GM23338 (cell line): ENCODE results near the gene CRYBG3.

Source experiments
- EZH2 ChIP-seq: fragments of 200-600 bp; sonication (generic); IDR thresholded peaks from one replicate; pipeline ENCODE4 v1.8.0; 2017; ENCODE audit warnings: antibody characterized with exemption, mild to moderate bottlenecking, low read depth; ENCODE audit not compliant: unreplicated experiment
- POLR2AphosphoS5 ChIP-seq: IDR thresholded peaks from 2 replicates; pipeline ENCODE4 v1.6.1; 2016; ENCODE audit warnings: antibody characterized with exemption, low read depth
- TF ChIP-seq, protein P1 (sequence below), 2 experiments: fragments of 200-600 bp in 1 of 2; sonication (generic) in 1 of 2; conservative IDR thresholded peaks; 2 replicates each; pipeline versions ENCODE4 v1.5.1 to v1.6.1; 2016 to 2017; ENCODE audit warnings: antibody characterized with exemption in 2 of 2, low read depth in 2 of 2, mild to moderate bottlenecking in 2 of 2, moderate library complexity in 1 of 2
- TF ChIP-seq, protein P2 (sequence below): IDR thresholded peaks from one replicate; pipeline ENCODE4 v1.6.1; 2018; ENCODE audit warnings: antibody characterized with exemption; ENCODE audit not compliant: unreplicated experiment

DNA sequence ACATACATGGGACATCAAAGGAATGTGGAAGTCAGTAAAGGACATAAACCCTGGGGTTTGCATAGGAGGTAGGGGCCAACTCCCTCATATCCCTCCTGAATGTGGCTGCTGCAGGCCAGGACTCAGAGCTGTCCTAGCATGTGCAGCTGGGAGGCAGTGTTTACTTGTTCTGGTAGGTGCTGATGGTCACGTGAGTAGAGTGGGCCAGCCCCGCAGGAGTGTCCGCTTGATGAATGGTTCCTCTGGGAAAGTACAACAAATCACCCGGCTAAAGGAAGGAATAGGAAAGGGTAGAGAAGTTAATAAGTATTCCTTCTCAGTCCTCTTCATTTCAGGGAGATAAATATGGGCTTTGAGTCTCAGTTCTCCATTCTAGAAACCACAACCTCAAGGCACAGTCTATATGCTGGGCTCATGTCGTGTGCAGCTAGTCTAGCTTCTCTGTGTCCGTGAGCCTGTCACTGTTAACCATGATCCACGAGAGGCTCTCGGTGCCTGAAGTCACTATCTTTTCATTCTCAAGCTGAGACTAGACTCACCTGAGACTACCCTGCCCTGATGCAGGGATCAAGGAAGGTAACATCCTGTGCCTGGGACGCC is 132.5 kb downstream of the CRYBG3 start:
- TF ChIP-seq, protein P1, sequence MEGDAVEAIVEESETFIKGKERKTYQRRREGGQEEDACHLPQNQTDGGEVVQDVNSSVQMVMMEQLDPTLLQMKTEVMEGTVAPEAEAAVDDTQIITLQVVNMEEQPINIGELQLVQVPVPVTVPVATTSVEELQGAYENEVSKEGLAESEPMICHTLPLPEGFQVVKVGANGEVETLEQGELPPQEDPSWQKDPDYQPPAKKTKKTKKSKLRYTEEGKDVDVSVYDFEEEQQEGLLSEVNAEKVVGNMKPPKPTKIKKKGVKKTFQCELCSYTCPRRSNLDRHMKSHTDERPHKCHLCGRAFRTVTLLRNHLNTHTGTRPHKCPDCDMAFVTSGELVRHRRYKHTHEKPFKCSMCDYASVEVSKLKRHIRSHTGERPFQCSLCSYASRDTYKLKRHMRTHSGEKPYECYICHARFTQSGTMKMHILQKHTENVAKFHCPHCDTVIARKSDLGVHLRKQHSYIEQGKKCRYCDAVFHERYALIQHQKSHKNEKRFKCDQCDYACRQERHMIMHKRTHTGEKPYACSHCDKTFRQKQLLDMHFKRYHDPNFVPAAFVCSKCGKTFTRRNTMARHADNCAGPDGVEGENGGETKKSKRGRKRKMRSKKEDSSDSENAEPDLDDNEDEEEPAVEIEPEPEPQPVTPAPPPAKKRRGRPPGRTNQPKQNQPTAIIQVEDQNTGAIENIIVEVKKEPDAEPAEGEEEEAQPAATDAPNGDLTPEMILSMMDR (conservative IDR thresholded peaks at IDR 0.05; ENCODE audit: low read depth in 2 of 2): peak in 1 of 2 experiments; percentile 35; a peak in 1 of 4 replicates
- TF ChIP-seq POLR2AphosphoS5 (no peak), EZH2 (no peak)
- TF ChIP-seq, protein P2, sequence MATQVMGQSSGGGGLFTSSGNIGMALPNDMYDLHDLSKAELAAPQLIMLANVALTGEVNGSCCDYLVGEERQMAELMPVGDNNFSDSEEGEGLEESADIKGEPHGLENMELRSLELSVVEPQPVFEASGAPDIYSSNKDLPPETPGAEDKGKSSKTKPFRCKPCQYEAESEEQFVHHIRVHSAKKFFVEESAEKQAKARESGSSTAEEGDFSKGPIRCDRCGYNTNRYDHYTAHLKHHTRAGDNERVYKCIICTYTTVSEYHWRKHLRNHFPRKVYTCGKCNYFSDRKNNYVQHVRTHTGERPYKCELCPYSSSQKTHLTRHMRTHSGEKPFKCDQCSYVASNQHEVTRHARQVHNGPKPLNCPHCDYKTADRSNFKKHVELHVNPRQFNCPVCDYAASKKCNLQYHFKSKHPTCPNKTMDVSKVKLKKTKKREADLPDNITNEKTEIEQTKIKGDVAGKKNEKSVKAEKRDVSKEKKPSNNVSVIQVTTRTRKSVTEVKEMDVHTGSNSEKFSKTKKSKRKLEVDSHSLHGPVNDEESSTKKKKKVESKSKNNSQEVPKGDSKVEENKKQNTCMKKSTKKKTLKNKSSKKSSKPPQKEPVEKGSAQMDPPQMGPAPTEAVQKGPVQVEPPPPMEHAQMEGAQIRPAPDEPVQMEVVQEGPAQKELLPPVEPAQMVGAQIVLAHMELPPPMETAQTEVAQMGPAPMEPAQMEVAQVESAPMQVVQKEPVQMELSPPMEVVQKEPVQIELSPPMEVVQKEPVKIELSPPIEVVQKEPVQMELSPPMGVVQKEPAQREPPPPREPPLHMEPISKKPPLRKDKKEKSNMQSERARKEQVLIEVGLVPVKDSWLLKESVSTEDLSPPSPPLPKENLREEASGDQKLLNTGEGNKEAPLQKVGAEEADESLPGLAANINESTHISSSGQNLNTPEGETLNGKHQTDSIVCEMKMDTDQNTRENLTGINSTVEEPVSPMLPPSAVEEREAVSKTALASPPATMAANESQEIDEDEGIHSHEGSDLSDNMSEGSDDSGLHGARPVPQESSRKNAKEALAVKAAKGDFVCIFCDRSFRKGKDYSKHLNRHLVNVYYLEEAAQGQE: no peak
